Fibroblast of skin of scalp (primary cell): Measurements from ENCODE around the gene PHOX2B.
"Not testable (repeated sequence)": the region's sequence is repeated elsewhere in the genome, so short reads cannot be mapped to it uniquely, and the experiment has no call there.

Experiments
- DNase-seq: peaks from one replicate; pipeline ENCODE4 v3.0.0-alpha.2; 2013

Gene PHOX2B

GRCh38 chr4:41711654-41712053 lies 36.9 kb downstream of the PHOX2B start:
- DNase-seq, result not testable (repeated sequence)

- DNase-seq, result peak; percentile 20
Observed at GRCh38 chr4:41709844-41710481, 38.6 kb downstream of the PHOX2B start.

GRCh38 chr4:41703785-41704184 lies 44.7 kb downstream of the PHOX2B start:
- no peak for DNase-seq

- DNase-seq, result no peak
Observed at GRCh38 chr4:41702770-41703169, 45.8 kb downstream of the PHOX2B start.

GRCh38 chr4:41701983-41702382 lies 46.5 kb downstream of the PHOX2B start:
- DNase-seq, result no peak

GRCh38 chr4:41696763-41697162 lies 51.8 kb downstream of the PHOX2B start:
- no peak for DNase-seq

- DNase-seq, result no peak
Observed at GRCh38 chr4:41696131-41696530, 52.4 kb downstream of the PHOX2B start.
